ENCODE data around the gene MT1E.

Gene MT1E

GRCh38 chr16:56636616-56637413 is 11.2 kb downstream of the MT1E start:
- Histone ChIP-seq H3K36me3 (ENCODE audit: control insufficient read depth, insufficient read depth, low read length) (no peaks in the 10 kb centered on the region), H3K27me3 (ENCODE audit: control insufficient read depth, insufficient read depth, low read length) (peaks cover 100% of the 10 kb centered on the region), H3K4me1 (ENCODE audit: control insufficient read depth, insufficient read depth, low read length) (peaks cover 19% of the 10 kb centered on the region), H3K9me3 (ENCODE audit: control insufficient read depth, insufficient read depth, low read depth, low read length) (no peaks in the 10 kb centered on the region), H3K4me3 (ENCODE audit: low read depth, low read length) (no peak overlapping the region), H3K27ac (ENCODE audit: low read depth, low read length) (no peak overlapping the region), H3K9ac (ENCODE audit: low read length) (no peak overlapping the region)

DNA sequence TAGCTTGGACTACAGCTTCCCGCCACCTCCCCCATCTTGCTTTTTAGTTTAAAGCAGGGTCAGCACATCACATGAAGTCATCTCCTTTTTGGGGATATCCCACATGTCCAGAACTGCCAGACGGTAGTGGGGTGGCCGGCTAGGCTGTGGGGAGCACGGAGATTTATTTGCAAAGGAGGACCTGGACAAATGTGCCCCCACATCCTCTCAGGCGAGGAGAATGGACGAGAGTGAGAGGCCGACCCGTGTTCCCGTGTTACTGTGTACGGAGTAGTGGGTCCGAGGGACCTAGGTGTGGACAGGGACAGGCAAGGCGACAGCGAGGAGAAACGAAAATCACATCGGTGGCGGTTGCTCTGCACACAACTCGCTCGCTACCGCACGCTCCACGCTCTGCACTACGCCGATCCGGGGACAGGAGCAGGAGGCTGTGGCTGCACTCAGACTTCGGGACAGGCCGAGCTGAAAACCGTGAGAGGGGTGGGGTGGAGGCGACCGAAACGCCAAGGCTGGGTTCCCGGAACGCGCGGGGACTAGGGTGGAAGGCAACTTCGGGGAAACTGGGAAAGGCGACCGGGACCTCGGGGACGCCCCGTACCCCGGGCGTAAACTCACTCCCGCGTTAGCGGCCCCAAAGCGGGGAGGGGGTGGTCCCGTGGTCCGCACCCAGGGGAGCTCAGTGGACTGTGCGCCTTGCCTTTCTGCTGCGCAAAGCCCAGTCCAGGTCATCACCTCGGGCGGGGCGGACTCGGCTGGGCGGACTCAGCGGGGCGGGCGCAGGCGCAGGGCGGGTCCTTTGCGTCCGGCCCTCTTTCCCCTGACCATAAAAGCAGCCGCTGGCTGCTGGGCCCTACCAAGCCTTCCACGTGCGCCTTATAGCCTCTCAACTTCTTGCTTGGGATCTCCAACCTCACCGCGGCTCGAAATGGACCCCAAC is 12.5 kb downstream of the MT1E start, which contains the start of gene MT1A:
MT1A (plus strand) TSS at position 853 of the 937 bp plus-strand sequence; CDS start at position 926, 73 bp downstream.
- Histone ChIP-seq H3K4me3 (ENCODE audit: low read depth, low read length) (peak within 1 kb of the TSS; percentile 59), H3K9ac (ENCODE audit: low read length) (no peak within 1 kb of the TSS), H3K27me3 (ENCODE audit: control insufficient read depth, insufficient read depth, low read length) (peaks cover 100% of the 10 kb centered on the region), H3K27ac (ENCODE audit: low read depth, low read length) (no peak within 1 kb of the TSS), H3K36me3 (ENCODE audit: control insufficient read depth, insufficient read depth, low read length) (no peaks in the 10 kb centered on the region), H3K9me3 (ENCODE audit: control insufficient read depth, insufficient read depth, low read depth, low read length) (no peaks in the 10 kb centered on the region), H3K4me1 (ENCODE audit: control insufficient read depth, insufficient read depth, low read length) (peaks cover 18% of the 10 kb centered on the region)

DNA sequence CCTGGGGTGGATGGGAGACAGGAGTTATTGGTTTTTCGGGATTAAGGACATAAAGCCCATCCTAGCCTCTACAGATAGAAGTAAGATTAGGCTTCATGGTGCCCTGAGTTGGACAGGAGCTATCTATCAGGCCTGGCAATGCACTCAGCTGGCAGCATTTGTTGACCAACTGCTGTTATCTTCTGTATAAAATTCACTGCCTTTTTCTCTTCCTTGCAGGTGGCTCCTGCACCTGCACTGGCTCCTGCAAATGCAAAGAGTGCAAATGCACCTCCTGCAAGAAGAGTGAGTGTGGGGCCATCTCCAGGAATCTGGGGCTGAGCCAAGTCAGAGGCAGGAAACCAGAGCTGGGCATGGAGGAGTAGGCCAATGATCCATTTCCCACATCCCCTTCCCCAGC is 13.5 kb downstream of the MT1E start:
- Histone ChIP-seq H3K4me3 (ENCODE audit: low read depth, low read length) (no peak overlapping the region), H3K9me3 (ENCODE audit: control insufficient read depth, insufficient read depth, low read depth, low read length) (no peaks in the 10 kb centered on the region), H3K4me1 (ENCODE audit: control insufficient read depth, insufficient read depth, low read length) (peaks cover 23% of the 10 kb centered on the region), H3K36me3 (ENCODE audit: control insufficient read depth, insufficient read depth, low read length) (no peaks in the 10 kb centered on the region), H3K27me3 (ENCODE audit: control insufficient read depth, insufficient read depth, low read length) (peaks cover 100% of the 10 kb centered on the region), H3K9ac (ENCODE audit: low read length) (no peak overlapping the region), H3K27ac (ENCODE audit: low read depth, low read length) (no peak overlapping the region)

DNA sequence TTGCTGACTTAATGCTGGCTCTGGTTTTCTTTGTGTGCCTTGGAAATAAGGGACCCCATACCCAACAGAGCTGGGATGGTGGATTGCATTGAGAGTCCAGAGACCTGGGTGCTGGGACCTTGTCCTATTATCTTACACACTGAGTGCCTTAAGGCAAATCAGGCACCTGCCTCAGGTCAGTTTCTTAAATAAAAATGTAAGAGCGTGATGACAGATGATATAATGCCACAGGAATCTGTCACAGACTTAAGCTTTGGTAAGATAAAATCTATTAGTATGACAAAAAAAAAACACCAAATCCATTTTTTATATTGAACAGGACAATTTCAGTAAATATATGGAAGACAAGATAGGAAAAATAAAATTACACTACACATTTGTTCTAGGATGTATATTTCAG is 14.5 kb downstream of the MT1E start:
- H3K4me1 ChIP-seq (ENCODE audit: control insufficient read depth, insufficient read depth, low read length), result peaks cover 23% of the 10 kb centered on the region
- no peaks in the 10 kb centered on the region for H3K9me3 ChIP-seq (ENCODE audit: control insufficient read depth, insufficient read depth, low read depth, low read length)
- no peaks in the 10 kb centered on the region for H3K36me3 ChIP-seq (ENCODE audit: control insufficient read depth, insufficient read depth, low read length)
- no peak overlapping the region for H3K9ac ChIP-seq (ENCODE audit: low read length)
- H3K27ac ChIP-seq (ENCODE audit: low read depth, low read length), result no peak overlapping the region
- no peak overlapping the region for H3K4me3 ChIP-seq (ENCODE audit: low read depth, low read length)
- H3K27me3 ChIP-seq (ENCODE audit: control insufficient read depth, insufficient read depth, low read length), result peaks cover 100% of the 10 kb centered on the region

GRCh38 chr16:56641166-56641565 is 15.6 kb downstream of the MT1E start:
- Histone ChIP-seq H3K36me3 (ENCODE audit: control insufficient read depth, insufficient read depth, low read length) (no peaks in the 10 kb centered on the region), H3K27me3 (ENCODE audit: control insufficient read depth, insufficient read depth, low read length) (peaks cover 100% of the 10 kb centered on the region), H3K4me1 (ENCODE audit: control insufficient read depth, insufficient read depth, low read length) (peaks cover 16% of the 10 kb centered on the region), H3K4me3 (ENCODE audit: low read depth, low read length) (no peak overlapping the region), H3K27ac (ENCODE audit: low read depth, low read length) (no peak overlapping the region), H3K9ac (ENCODE audit: low read length) (no peak overlapping the region), H3K9me3 (ENCODE audit: control insufficient read depth, insufficient read depth, low read depth, low read length) (no peaks in the 10 kb centered on the region)

- H3K4me1 ChIP-seq (ENCODE audit: control insufficient read depth, insufficient read depth, low read length), result peaks cover 19% of the 10 kb centered on the region
- no peaks in the 10 kb centered on the region for H3K36me3 ChIP-seq (ENCODE audit: control insufficient read depth, insufficient read depth, low read length)
- no peaks in the 10 kb centered on the region for H3K9me3 ChIP-seq (ENCODE audit: control insufficient read depth, insufficient read depth, low read depth, low read length)
- peak overlapping the region; percentile 48 for H3K4me3 ChIP-seq (ENCODE audit: low read depth, low read length)
- H3K9ac ChIP-seq (ENCODE audit: low read length), result no peak overlapping the region
- H3K27ac ChIP-seq (ENCODE audit: low read depth, low read length), result no peak overlapping the region
- peaks cover 100% of the 10 kb centered on the region for H3K27me3 ChIP-seq (ENCODE audit: control insufficient read depth, insufficient read depth, low read length)
Measured at GRCh38 chr16:56643080-56643778, 17.6 kb downstream of the MT1E start.

DNA sequence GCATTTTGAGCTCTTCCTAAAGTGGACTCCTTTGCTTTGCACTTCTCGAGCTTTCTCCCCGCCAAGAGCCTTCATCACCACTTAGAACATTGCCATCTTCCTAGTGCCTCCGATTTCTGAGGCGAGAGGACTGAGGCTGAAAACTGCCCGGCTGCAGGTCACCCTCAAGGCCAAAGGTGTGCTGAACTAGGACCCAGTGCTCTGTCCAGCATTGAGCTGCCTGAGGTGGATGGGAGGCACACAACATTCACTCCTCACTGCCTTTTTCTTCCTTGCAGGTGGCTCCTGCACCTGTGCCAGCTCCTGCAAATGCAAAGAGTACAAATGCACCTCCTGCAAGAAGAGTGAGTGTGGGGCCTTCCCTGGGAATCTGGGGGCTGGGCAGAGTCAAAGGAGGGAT is 18.3 kb downstream of the MT1E start:
- no peaks in the 10 kb centered on the region for H3K9me3 ChIP-seq (ENCODE audit: control insufficient read depth, insufficient read depth, low read depth, low read length)
- H3K4me3 ChIP-seq (ENCODE audit: low read depth, low read length), result peak overlapping the region; percentile 48
- H3K9ac ChIP-seq (ENCODE audit: low read length), result no peak overlapping the region
- no peaks in the 10 kb centered on the region for H3K36me3 ChIP-seq (ENCODE audit: control insufficient read depth, insufficient read depth, low read length)
- H3K27me3 ChIP-seq (ENCODE audit: control insufficient read depth, insufficient read depth, low read length), result peaks cover 100% of the 10 kb centered on the region
- H3K27ac ChIP-seq (ENCODE audit: low read depth, low read length), result no peak overlapping the region
- H3K4me1 ChIP-seq (ENCODE audit: control insufficient read depth, insufficient read depth, low read length), result peaks cover 16% of the 10 kb centered on the region

- Histone ChIP-seq H3K4me1 (ENCODE audit: control insufficient read depth, insufficient read depth, low read length) (peaks cover 14% of the 10 kb centered on the region), H3K36me3 (ENCODE audit: control insufficient read depth, insufficient read depth, low read length) (no peaks in the 10 kb centered on the region), H3K27me3 (ENCODE audit: control insufficient read depth, insufficient read depth, low read length) (peaks cover 100% of the 10 kb centered on the region), H3K9ac (ENCODE audit: low read length) (no peak overlapping the region), H3K27ac (ENCODE audit: low read depth, low read length) (no peak overlapping the region), H3K4me3 (ENCODE audit: low read depth, low read length) (no peak overlapping the region), H3K9me3 (ENCODE audit: control insufficient read depth, insufficient read depth, low read depth, low read length) (no peaks in the 10 kb centered on the region)
Measured at GRCh38 chr16:56645311-56645710, 19.7 kb downstream of the MT1E start.

- peaks cover 14% of the 10 kb centered on the region for H3K4me1 ChIP-seq (ENCODE audit: control insufficient read depth, insufficient read depth, low read length)
- H3K27ac ChIP-seq (ENCODE audit: low read depth, low read length), result no peak overlapping the region
- no peak overlapping the region for H3K4me3 ChIP-seq (ENCODE audit: low read depth, low read length)
- H3K36me3 ChIP-seq (ENCODE audit: control insufficient read depth, insufficient read depth, low read length), result no peaks in the 10 kb centered on the region
- no peaks in the 10 kb centered on the region for H3K9me3 ChIP-seq (ENCODE audit: control insufficient read depth, insufficient read depth, low read depth, low read length)
- no peak overlapping the region for H3K9ac ChIP-seq (ENCODE audit: low read length)
- H3K27me3 ChIP-seq (ENCODE audit: control insufficient read depth, insufficient read depth, low read length), result peaks cover 99% of the 10 kb centered on the region
Measured at GRCh38 chr16:56645838-56646237, 20.3 kb downstream of the MT1E start.

DNA sequence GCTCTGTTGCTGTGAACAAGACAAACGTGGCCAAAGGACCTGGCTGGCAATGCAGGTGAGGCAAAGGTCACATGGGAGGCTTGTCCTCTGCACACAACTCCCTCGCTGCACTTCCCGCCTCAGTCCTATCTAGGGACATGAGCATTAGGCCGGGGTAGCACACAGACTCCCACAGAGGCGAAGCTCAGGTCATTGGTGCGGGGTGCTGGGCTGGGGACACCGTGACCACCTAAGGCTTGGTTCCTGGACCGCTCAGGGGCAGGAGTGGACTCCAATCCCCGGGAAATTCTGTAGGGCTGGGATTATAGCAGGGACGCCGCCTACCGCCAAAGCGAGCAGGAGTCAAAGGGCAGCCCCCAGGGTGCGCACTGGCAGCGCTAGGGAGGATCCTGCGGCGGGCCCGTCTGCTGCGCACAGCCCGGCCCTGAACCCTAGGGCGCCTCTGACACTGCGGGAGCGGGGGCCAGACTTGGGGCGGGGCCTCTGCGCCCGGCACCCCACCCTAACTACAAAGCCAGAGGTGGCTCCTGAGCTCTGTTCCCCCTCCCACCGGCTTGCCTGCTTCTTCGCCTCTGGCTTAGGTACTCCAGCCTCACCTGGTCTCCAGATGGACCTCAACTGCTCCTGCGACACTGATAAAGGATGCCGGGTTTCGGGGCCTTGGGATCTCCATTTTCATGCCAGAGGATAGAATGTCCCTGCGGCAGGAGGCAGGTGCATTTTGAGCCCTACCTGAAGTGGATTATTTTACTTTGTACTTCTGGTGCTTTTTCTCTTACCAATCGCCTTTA is 22.3 kb downstream of the MT1E start:
- peak overlapping the region; percentile 27; the same call in 1 of the 2 replicates for H3K4me3 ChIP-seq (ENCODE audit: low read depth, low read length)
- no peaks in the 10 kb centered on the region for H3K36me3 ChIP-seq (ENCODE audit: control insufficient read depth, insufficient read depth, low read length)
- peaks cover 12% of the 10 kb centered on the region for H3K4me1 ChIP-seq (ENCODE audit: control insufficient read depth, insufficient read depth, low read length)
- no peak overlapping the region for H3K27ac ChIP-seq (ENCODE audit: low read depth, low read length)
- H3K27me3 ChIP-seq (ENCODE audit: control insufficient read depth, insufficient read depth, low read length), result peaks cover 99% of the 10 kb centered on the region
- no peaks in the 10 kb centered on the region for H3K9me3 ChIP-seq (ENCODE audit: control insufficient read depth, insufficient read depth, low read depth, low read length)
- H3K9ac ChIP-seq (ENCODE audit: low read length), result no peak overlapping the region

Measured in HUES6 (cell line).